H1 (cell line): ENCODE measurements around the gene ITSN1. TPM values are rescaled to one million over a fixed set of nuclear protein-coding genes. Genes with fewer than 3 reads are reported as not detected.

ENCODE experiments used
- CTCF ChIA-PET: fragments of 300-600 bp; sonication (Branson Sonifier 250); formaldehyde crosslinking; loops from one replicate; lab custom pipeline; 2021; ENCODE audit not compliant: partially characterized antibody; lab: Charles Lee
- POLR2A ChIA-PET: fragments of 300-600 bp; sonication (Branson Sonifier 250); formaldehyde crosslinking; loops from one replicate; lab custom pipeline; 2021; ENCODE audit warnings: inconsistent platforms; ENCODE audit not compliant: partially characterized antibody; lab: Charles Lee
- DNase-seq, 2 experiments: peaks; one replicate each; pipeline versions ENCODE4 v3.0.0 to v3.0.0-alpha.2; 2010 to 2022; ENCODE audit warnings: low spot score in 2 of 2, low read depth in 1 of 2, mixed read lengths in 1 of 2
- FAIRE-seq: peaks from 2 replicates; lab custom pipeline; 2011; peaks lifted over from hg19 to GRCh38; lab: Jason Lieb, UNC
- H2AFZ ChIP-seq: 2 replicates; pipeline ENCODE4 v1.8.1; 2012; ENCODE audit warnings: low read length, inconsistent platforms
- H2AK5ac ChIP-seq: 2 replicates; pipeline ENCODE4 v1.6.1; 2013; ENCODE audit warnings: low read depth, low read length
- H2BK120ac ChIP-seq: replicated peaks from 2 replicates; pipeline ENCODE3; 2013; ENCODE audit warnings: low read depth, low read length, inconsistent platforms
- H2BK12ac ChIP-seq: 2 replicates; pipeline ENCODE4 v1.6.1; 2013; ENCODE audit warnings: low read depth, low read length
- H2BK15ac ChIP-seq: 2 replicates; pipeline ENCODE4 v1.6.1; 2013; ENCODE audit warnings: low read length
- H2BK20ac ChIP-seq: 2 replicates; pipeline ENCODE4 v1.6.1; 2013; ENCODE audit warnings: low read length
- H2BK5ac ChIP-seq: 2 replicates; pipeline ENCODE4 v1.6.1; 2013; ENCODE audit warnings: low read depth, low read length
- H3K14ac ChIP-seq: 2 replicates; pipeline ENCODE4 v1.6.1; 2013; ENCODE audit warnings: inconsistent platforms; ENCODE audit not compliant: insufficient read length
- H3K18ac ChIP-seq: 2 replicates; pipeline ENCODE4 v1.6.1; 2013; ENCODE audit warnings: low read length; ENCODE audit errors: extremely low read depth
- H3K23ac ChIP-seq: 2 replicates; pipeline ENCODE4 v1.6.1; 2013; ENCODE audit warnings: inconsistent platforms; ENCODE audit not compliant: insufficient read length
- H3K23me2 ChIP-seq: 2 replicates; pipeline ENCODE4 v1.6.1; 2013; ENCODE audit warnings: low read depth, low read length
- H3K27ac ChIP-seq: 2 replicates; pipeline ENCODE4 v1.6.1; 2011; ENCODE audit warnings: low read depth, low read length, inconsistent platforms
- H3K27me3 ChIP-seq, 4 experiments: replicated peaks in 1 of 4; 1 replicate in 1 of 4; 2 replicates in 3 of 4; pipeline versions ENCODE4 v1.6.1 to v1.8.1; 2011 to 2013; ENCODE audit warnings: low read length in 3 of 4, mild to moderate bottlenecking in 3 of 4, inconsistent platforms in 2 of 4, mixed read lengths in 2 of 4, moderate library complexity in 1 of 4; ENCODE audit not compliant: control insufficient read depth in 3 of 4, insufficient read depth in 3 of 4; ENCODE audit errors: extremely low read depth in 1 of 4
- H3K36me3 ChIP-seq, 4 experiments: 2 replicates each; pipeline versions ENCODE4 v1.6.1 to v1.8.1; 2011 to 2013; ENCODE audit warnings: mild to moderate bottlenecking in 4 of 4, low read length in 3 of 4, moderate library complexity in 2 of 4, control low read depth in 1 of 4, inconsistent platforms in 1 of 4; ENCODE audit not compliant: insufficient read depth in 4 of 4, control insufficient read depth in 2 of 4
- H3K4ac ChIP-seq: replicated peaks from 2 replicates; pipeline ENCODE3; 2013; ENCODE audit warnings: low read length, low read depth, mixed read lengths, inconsistent platforms; ENCODE audit not compliant: insufficient read length
- H3K4me1 ChIP-seq, 4 experiments: replicated peaks in 1 of 4; 1 replicate in 1 of 4; 2 replicates in 3 of 4; pipeline versions ENCODE4 v1.6.1 to v1.8.1; 2011 to 2013; ENCODE audit warnings: low read length in 3 of 4, inconsistent platforms in 2 of 4, mixed read lengths in 1 of 4; ENCODE audit not compliant: insufficient read depth in 4 of 4, control insufficient read depth in 3 of 4
- H3K4me2 ChIP-seq, 2 experiments: 2 replicates each; pipeline versions ENCODE4 v1.6.1 to v1.8.1; 2011 to 2013; ENCODE audit warnings: low read depth in 2 of 2, low read length in 2 of 2, control low read depth in 1 of 2, inconsistent platforms in 1 of 2, mild to moderate bottlenecking in 1 of 2; ENCODE audit not compliant: insufficient read depth in 1 of 2
- H3K4me3 ChIP-seq, 4 experiments: fragments of 200-600, 300-600 bp in 1 of 4; sonication (generic), shearing (Covaris generic), sonication (Bioruptor Twin) in 1 of 4; 2 replicates each; pipeline versions ENCODE4 v1.5.1 to v1.8.1; 2011 to 2016; ENCODE audit warnings: low read length in 4 of 4, low read depth in 3 of 4, control low read depth in 2 of 4, inconsistent platforms in 2 of 4, mild to moderate bottlenecking in 2 of 4, mixed read lengths in 1 of 4, moderate library complexity in 1 of 4; ENCODE audit not compliant: insufficient read depth in 2 of 4; ENCODE audit errors: extremely low read depth in 1 of 4
- H3K56ac ChIP-seq: replicated peaks from 2 replicates; pipeline ENCODE3; 2013; ENCODE audit warnings: low read depth, mild to moderate bottlenecking, mixed read lengths, low read length, inconsistent platforms; ENCODE audit not compliant: insufficient read length
- H3K79me1 ChIP-seq: 2 replicates; pipeline ENCODE4 v1.6.1; 2013; ENCODE audit warnings: low read depth, low read length, control low read depth
- H3K79me2 ChIP-seq, 2 experiments: 2 replicates each; pipeline versions ENCODE4 v1.6.1 to v1.8.1; 2012 to 2013; ENCODE audit warnings: low read length in 2 of 2, mild to moderate bottlenecking in 2 of 2, inconsistent platforms in 1 of 2; ENCODE audit not compliant: insufficient read depth in 2 of 2, control insufficient read depth in 1 of 2
- H3K9ac ChIP-seq, 4 experiments: replicated peaks in 1 of 4; 1 replicate in 1 of 4; 2 replicates in 3 of 4; pipeline versions ENCODE4 v1.6.1 to v1.8.1; 2011 to 2013; ENCODE audit warnings: low read depth in 3 of 4, low read length in 3 of 4, control low read depth in 2 of 4, mild to moderate bottlenecking in 2 of 4, moderate library complexity in 2 of 4, inconsistent platforms in 1 of 4; ENCODE audit errors: extremely low read depth in 1 of 4
- H3K9me3 ChIP-seq, 2 experiments: 2 replicates each; pipeline versions ENCODE4 v1.6.1 to v1.8.1; 2012 to 2013; ENCODE audit warnings: mild to moderate bottlenecking in 2 of 2, moderate library complexity in 2 of 2, control low read depth in 1 of 2, inconsistent platforms in 1 of 2, low read depth in 1 of 2, low read length in 1 of 2, mixed read lengths in 1 of 2; ENCODE audit not compliant: insufficient read depth in 2 of 2
- H4K20me1 ChIP-seq, 2 experiments: replicated peaks in 1 of 2; 2 replicates each; pipeline versions ENCODE3 to v1.8.1; 2011 to 2013; ENCODE audit warnings: inconsistent platforms in 2 of 2, low read length in 2 of 2, mild to moderate bottlenecking in 1 of 2; ENCODE audit not compliant: insufficient read depth in 2 of 2, control insufficient read depth in 1 of 2
- H4K5ac ChIP-seq: 2 replicates; pipeline ENCODE4 v1.6.1; 2013; ENCODE audit warnings: low read length, low read depth, mixed read lengths, inconsistent platforms; ENCODE audit not compliant: insufficient read length
- H4K8ac ChIP-seq: 2 replicates; pipeline ENCODE4 v1.8.0; 2013; ENCODE audit warnings: mild to moderate bottlenecking, moderate library complexity, low read length, inconsistent platforms; ENCODE audit not compliant: insufficient read depth; ENCODE audit errors: extremely low read depth
- H4K91ac ChIP-seq: replicated peaks from 2 replicates; pipeline ENCODE3; 2013; ENCODE audit warnings: low read length, mixed read lengths, inconsistent platforms; ENCODE audit not compliant: insufficient read length
- FOSL1 ChIP-seq: IDR thresholded peaks from 2 replicates; pipeline ENCODE4 v1.6.1; 2011; ENCODE audit warnings: mild to moderate bottlenecking, low read depth, low read length, moderate library complexity; ENCODE audit not compliant: insufficient read depth
- JUND ChIP-seq: IDR thresholded peaks from 2 replicates; pipeline ENCODE4 v1.6.1; 2011; ENCODE audit warnings: mild to moderate bottlenecking, improper control_type of control experiment, low read length
- KDM1A ChIP-seq: fragments of 200-600, 300-600 bp; sonication (generic); IDR thresholded peaks from 2 replicates; pipeline ENCODE4 v1.7.1; 2016; ENCODE audit warnings: mild to moderate bottlenecking, low read length, borderline replicate concordance
- NANOG ChIP-seq: IDR thresholded peaks from 2 replicates; pipeline ENCODE4 v1.6.1; 2011; ENCODE audit warnings: low read length, low read depth, mild to moderate bottlenecking, inconsistent platforms; ENCODE audit not compliant: insufficient read depth, poor library complexity, severe bottlenecking
- TAF1 ChIP-seq: IDR thresholded peaks from 2 replicates; pipeline ENCODE4 v1.6.1; 2011; ENCODE audit warnings: mild to moderate bottlenecking, low read depth, low read length
- WGBS, 2 experiments: shearing (Covaris generic) in 1 of 2; methylation state at CpG; one replicate each; pipeline versions ENCODE4 v1.1.6 to v1.1.7; 2013 to 2015; ENCODE audit warnings: low lambda C conversion rate in 2 of 2, mixed read lengths in 2 of 2, inconsistent platforms in 1 of 2, low coverage in 1 of 2, missing lambda C conversion rate in 1 of 2; ENCODE audit not compliant: insufficient replicate concordance in 2 of 2, insufficient coverage in 1 of 2, insufficient read length in 1 of 2; ENCODE audit errors: extremely low coverage in 1 of 2, missing lambda C conversion rate in 1 of 2; 5-methylcytosine and 5-hydroxymethylcytosine counted together
- polyA plus RNA-seq, 7 experiments: library from polyadenylated mRNA; depleted of rRNA in 3 of 7; stranded (reverse) in 5 of 7; unstranded in 2 of 7; fragments of >200 nt in 5 of 7; fragments of 200-250 nt in 2 of 7; gene quantifications; 1 replicate in 5 of 7; 2 replicates in 1 of 7; 4 replicates in 1 of 7; pipeline versions ENCODE4 v1.2.1 to v1.2.3, GENCODE V29; 2011 to 2013; ENCODE audit warnings: missing spikeins in 2 of 7, mixed read lengths in 2 of 7
- total RNA-seq: library from RNA; stranded (reverse); fragmentation: NEBNext Ultra II Directional; extraction: Animal tissue kit (Norgen Biotek cat#: 25700); gene quantifications from 2 replicates; pipeline ENCODE4 v1.2.1, GENCODE V29; 2021
- TF ChIP-seq, protein P1 (sequence below): IDR thresholded peaks from 2 replicates; pipeline ENCODE4 v1.6.1; 2012; ENCODE audit warnings: low read length, inconsistent platforms

ITSN1 gene
- total and polyA plus RNA-seq, 2 of the 8 experiments (the other 6 are each of a cell fraction or from before 2014, with no cell fraction given) = 60.8 to 78.1 TPM

- no peak overlapping the region for H2BK5ac ChIP-seq
- H3K79me1 ChIP-seq = no peaks in the 10 kb centered on the region
- H4K5ac ChIP-seq = no peak overlapping the region
- H3K14ac ChIP-seq = no peak overlapping the region
- ChIA-PET POLR2A (no interaction called here), CTCF (interaction anchor here (0.6 kb wide), 1 partner anchor 53 kb away, joined by 4 read pairs; no protein-coding TSS in a partner anchor)
- H3K18ac ChIP-seq = no peak overlapping the region
- H3K27ac ChIP-seq = no peak overlapping the region
- no peak overlapping the region for H2BK12ac ChIP-seq
- no peak for DNase-seq
- peaks cover 2% of the 10 kb centered on the region in 2 experiments for H4K20me1 ChIP-seq
- H3K36me3 ChIP-seq = peaks cover 5 to 41% (median 13%) of the 10 kb centered on the region in 4 experiments; a peak in 6 of 8 replicates
- no peak overlapping the region; a peak in 1 of 7 replicates for H3K9ac ChIP-seq
- H4K91ac ChIP-seq = no peak overlapping the region
- TF ChIP-seq JUND = no peak
- TF ChIP-seq FOSL1 = no peak
- TF ChIP-seq, protein P1, sequence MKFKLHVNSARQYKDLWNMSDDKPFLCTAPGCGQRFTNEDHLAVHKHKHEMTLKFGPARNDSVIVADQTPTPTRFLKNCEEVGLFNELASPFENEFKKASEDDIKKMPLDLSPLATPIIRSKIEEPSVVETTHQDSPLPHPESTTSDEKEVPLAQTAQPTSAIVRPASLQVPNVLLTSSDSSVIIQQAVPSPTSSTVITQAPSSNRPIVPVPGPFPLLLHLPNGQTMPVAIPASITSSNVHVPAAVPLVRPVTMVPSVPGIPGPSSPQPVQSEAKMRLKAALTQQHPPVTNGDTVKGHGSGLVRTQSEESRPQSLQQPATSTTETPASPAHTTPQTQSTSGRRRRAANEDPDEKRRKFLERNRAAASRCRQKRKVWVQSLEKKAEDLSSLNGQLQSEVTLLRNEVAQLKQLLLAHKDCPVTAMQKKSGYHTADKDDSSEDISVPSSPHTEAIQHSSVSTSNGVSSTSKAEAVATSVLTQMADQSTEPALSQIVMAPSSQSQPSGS = no peak
- no peak for TF ChIP-seq NANOG
- no peak for TF ChIP-seq TAF1
- TF ChIP-seq KDM1A = 0 out of 2 replicates have a peak, but pooled peaks have one; percentile 51
- no peak overlapping the region for H3K4ac ChIP-seq
- no peaks in the 10 kb centered on the region for H3K79me2 ChIP-seq
- H3K56ac ChIP-seq = no peak overlapping the region
- H3K4me3 ChIP-seq = no peak overlapping the region
- WGBS, 2 experiments = 92% methylated on average over 3 of the region's 3 CpGs; no CpG with 5 or more reads in 1 of the 2 experiments
- no peaks in the 10 kb centered on the region for H3K4me1 ChIP-seq
- no peak overlapping the region for H2AK5ac ChIP-seq
- no peak overlapping the region for H3K23ac ChIP-seq
- no peak overlapping the region for H2BK120ac ChIP-seq
- FAIRE-seq = no peak
- peaks cover 0 to 4% of the 10 kb centered on the region in 2 experiments; a peak in 2 of 4 replicates for H3K9me3 ChIP-seq
- no peak overlapping the region for H4K8ac ChIP-seq
- no peak overlapping the region for H2AFZ ChIP-seq
- H2BK15ac ChIP-seq = no peak overlapping the region
- no peak overlapping the region for H2BK20ac ChIP-seq
- no peaks in the 10 kb centered on the region for H3K23me2 ChIP-seq
- no peak overlapping the region for H3K4me2 ChIP-seq
- no peaks in the 10 kb centered on the region for H3K27me3 ChIP-seq
These were observed 106.6 kb downstream of the ITSN1 start for GRCh38 chr21:33748903-33749302.
